Measurements from ENCODE around the gene CLEC4G. TPM values are rescaled to one million over a fixed set of nuclear protein-coding genes. Genes with fewer than 3 reads are reported as not detected.

Gene CLEC4G
- total RNA-seq, 1 experiment from 2014 or later = not detected

DNA sequence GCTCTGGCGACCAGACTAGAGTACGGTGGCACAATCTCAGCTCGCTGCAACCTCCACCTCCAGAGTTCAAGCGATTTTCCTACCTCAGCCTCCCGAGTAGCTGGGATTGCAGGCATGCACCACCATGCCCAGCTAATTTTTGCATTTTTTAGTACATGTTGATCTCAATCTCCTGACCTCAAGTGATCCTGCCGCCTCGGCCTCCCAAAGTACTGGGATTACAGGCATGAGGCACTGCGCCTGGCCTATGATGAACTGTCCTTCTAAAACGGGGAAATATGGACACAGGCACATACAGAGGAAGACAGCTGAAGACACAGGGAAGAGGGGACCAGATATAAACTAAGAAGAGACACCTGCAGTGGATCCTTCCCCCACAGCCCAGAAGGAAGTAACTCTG is 43.9 kb upstream of the CLEC4G start:
- Mint-ChIP-seq H3K4me1 (ENCODE audit: low read depth, unreplicated experiment) (peaks cover 10% of the 10 kb centered on the region), H3K27me3 (ENCODE audit: unreplicated experiment) (peaks cover 77% of the 10 kb centered on the region), H3K36me3 (ENCODE audit: insufficient read depth, unreplicated experiment) (no peaks in the 10 kb centered on the region), H3K4me3 (ENCODE audit: low read depth, unreplicated experiment) (no peak overlapping the region), H3K27ac (ENCODE audit: unreplicated experiment) (no peak overlapping the region), H3K9me3 (ENCODE audit: low read depth, unreplicated experiment) (no peaks in the 10 kb centered on the region)
- no peak for DNase-seq
- no TSS peak for BruUV-seq (replicated peaks)
- TF ChIP-seq, protein P1, sequence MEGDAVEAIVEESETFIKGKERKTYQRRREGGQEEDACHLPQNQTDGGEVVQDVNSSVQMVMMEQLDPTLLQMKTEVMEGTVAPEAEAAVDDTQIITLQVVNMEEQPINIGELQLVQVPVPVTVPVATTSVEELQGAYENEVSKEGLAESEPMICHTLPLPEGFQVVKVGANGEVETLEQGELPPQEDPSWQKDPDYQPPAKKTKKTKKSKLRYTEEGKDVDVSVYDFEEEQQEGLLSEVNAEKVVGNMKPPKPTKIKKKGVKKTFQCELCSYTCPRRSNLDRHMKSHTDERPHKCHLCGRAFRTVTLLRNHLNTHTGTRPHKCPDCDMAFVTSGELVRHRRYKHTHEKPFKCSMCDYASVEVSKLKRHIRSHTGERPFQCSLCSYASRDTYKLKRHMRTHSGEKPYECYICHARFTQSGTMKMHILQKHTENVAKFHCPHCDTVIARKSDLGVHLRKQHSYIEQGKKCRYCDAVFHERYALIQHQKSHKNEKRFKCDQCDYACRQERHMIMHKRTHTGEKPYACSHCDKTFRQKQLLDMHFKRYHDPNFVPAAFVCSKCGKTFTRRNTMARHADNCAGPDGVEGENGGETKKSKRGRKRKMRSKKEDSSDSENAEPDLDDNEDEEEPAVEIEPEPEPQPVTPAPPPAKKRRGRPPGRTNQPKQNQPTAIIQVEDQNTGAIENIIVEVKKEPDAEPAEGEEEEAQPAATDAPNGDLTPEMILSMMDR (IDR thresholded peaks at IDR 0.05; ENCODE audit: unreplicated experiment) = no peak
- CTCF ChIA-PET = no interaction called here
- intact Hi-C loops (cut with micrococcal nuclease; ENCODE audit: unreplicated experiment) = no loop called here

DNA sequence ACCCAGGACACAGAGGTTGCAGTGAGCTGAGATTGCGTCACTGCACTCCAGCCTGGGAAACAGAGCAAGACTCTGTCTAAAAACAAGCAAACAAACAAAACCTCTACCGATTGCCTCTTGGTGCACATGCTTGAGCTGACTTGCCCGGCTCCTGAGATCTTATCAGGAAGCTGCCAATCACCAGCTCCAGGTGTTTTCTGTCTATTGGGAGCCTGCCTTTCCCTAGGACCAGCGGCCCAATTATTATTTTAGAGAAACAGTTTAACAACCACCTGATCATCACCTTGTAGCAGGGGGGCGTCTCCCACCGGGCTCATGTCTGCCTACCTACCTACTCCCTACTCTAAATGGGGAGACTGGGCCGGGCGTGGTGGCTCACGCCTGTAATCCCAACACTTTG is 41.9 kb upstream of the CLEC4G start:
- no peak for DNase-seq
- BruUV-seq (replicated peaks) = no TSS peak
- H3K27ac Mint-ChIP-seq (ENCODE audit: unreplicated experiment) = no peak overlapping the region
- no peak overlapping the region for H3K4me3 Mint-ChIP-seq (ENCODE audit: low read depth, unreplicated experiment)
- H3K36me3 Mint-ChIP-seq (ENCODE audit: insufficient read depth, unreplicated experiment) = no peaks in the 10 kb centered on the region
- H3K9me3 Mint-ChIP-seq (ENCODE audit: low read depth, unreplicated experiment) = no peaks in the 10 kb centered on the region
- intact Hi-C loops (cut with micrococcal nuclease; ENCODE audit: unreplicated experiment) = no loop called here
- peaks cover 70% of the 10 kb centered on the region for H3K27me3 Mint-ChIP-seq (ENCODE audit: unreplicated experiment)
- H3K4me1 Mint-ChIP-seq (ENCODE audit: low read depth, unreplicated experiment) = peaks cover 10% of the 10 kb centered on the region
- CTCF ChIA-PET = no interaction called here
- TF ChIP-seq, protein P1 (IDR thresholded peaks at IDR 0.05; ENCODE audit: unreplicated experiment) = no peak

DNA sequence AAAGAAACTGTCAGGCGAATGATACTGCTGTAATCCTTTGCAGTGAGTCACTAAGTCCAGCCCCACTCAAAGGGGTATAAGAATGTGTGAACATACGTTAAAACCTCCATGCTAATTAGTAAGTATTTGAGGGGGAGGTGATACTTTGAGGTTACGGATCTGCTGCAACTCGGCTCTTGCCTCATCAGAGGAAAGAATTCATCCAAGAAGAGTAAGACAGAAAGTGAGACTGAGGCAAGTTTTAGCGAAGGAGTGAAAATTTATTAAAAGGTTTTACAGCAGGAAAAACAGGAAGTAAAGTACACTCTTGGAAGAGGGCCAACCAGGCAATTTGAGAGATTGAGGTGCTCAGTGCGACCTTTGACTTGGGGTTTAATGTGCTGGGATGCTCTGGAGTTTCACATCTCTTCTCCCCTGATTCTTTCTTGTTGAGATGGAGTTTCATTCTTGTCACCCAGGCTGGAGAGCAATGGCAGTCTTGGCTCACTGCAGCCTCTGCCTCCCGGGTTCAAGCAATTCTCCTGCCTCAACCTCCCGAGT is 40.9 kb upstream of the CLEC4G start:
- no peak for DNase-seq
- TF ChIP-seq, protein P1 (IDR thresholded peaks at IDR 0.05; ENCODE audit: unreplicated experiment) = no peak

DNA sequence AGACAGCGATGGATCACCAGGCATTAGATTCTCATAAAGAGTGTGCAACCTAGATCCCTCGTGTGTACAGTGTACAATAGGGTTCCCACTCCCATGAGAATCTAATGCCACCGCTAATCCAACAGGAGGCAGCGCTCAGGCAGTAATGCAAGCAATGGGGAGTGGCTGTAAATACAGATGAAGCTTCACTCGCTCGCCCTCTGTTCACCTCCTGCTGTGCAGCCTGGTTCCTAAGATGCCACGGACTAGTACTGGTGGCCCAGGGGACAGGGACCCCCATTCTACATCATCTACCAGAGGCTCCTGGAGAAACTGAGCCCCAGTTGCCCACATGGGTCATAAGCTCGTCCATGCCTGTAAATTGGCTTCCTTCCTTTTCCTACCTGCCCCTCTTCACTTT is 39.2 kb upstream of the CLEC4G start:
- H3K36me3 Mint-ChIP-seq (ENCODE audit: insufficient read depth, unreplicated experiment) = no peaks in the 10 kb centered on the region
- H3K27me3 Mint-ChIP-seq (ENCODE audit: unreplicated experiment) = peaks cover 71% of the 10 kb centered on the region
- peaks cover 10% of the 10 kb centered on the region for H3K4me1 Mint-ChIP-seq (ENCODE audit: low read depth, unreplicated experiment)
- intact Hi-C loops (cut with micrococcal nuclease; ENCODE audit: unreplicated experiment) = no loop called here
- TF ChIP-seq, protein P1 (IDR thresholded peaks at IDR 0.05; ENCODE audit: unreplicated experiment) = no peak
- H3K27ac Mint-ChIP-seq (ENCODE audit: unreplicated experiment) = no peak overlapping the region
- CTCF ChIA-PET = interaction anchor here (0.7 kb wide), 1 partner anchor 173 kb away, joined by 3 read pairs; no protein-coding TSS in a partner anchor
- DNase-seq = no peak
- H3K9me3 Mint-ChIP-seq (ENCODE audit: low read depth, unreplicated experiment) = no peaks in the 10 kb centered on the region
- H3K4me3 Mint-ChIP-seq (ENCODE audit: low read depth, unreplicated experiment) = no peak overlapping the region
- BruUV-seq (replicated peaks) = no TSS peak

More for the DNA sequence above, 40.9 kb upstream of the CLEC4G start:
- H3K36me3 Mint-ChIP-seq (ENCODE audit: insufficient read depth, unreplicated experiment) = no peaks in the 10 kb centered on the region
- intact Hi-C loops (cut with micrococcal nuclease; ENCODE audit: unreplicated experiment) = no loop called here
- H3K27me3 Mint-ChIP-seq (ENCODE audit: unreplicated experiment) = peaks cover 71% of the 10 kb centered on the region
- peak overlapping the region; percentile 16 for H3K4me3 Mint-ChIP-seq (ENCODE audit: low read depth, unreplicated experiment)
- H3K27ac Mint-ChIP-seq (ENCODE audit: unreplicated experiment) = no peak overlapping the region
- peaks cover 10% of the 10 kb centered on the region for H3K4me1 Mint-ChIP-seq (ENCODE audit: low read depth, unreplicated experiment)
- no peaks in the 10 kb centered on the region for H3K9me3 Mint-ChIP-seq (ENCODE audit: low read depth, unreplicated experiment)
- no TSS peak for BruUV-seq (replicated peaks)
- CTCF ChIA-PET = no interaction called here

Data from Calu3 (cell line).